HG03060 (cell line): Measurements from ENCODE around the gene TBX3.

ENCODE experiments used
- ATAC-seq: cut with Tn5 transposase; IDR thresholded peaks from one replicate; pipeline ENCODE4 v1.9.1; 2021; ENCODE audit warnings: low read depth, moderate number of reproducible peaks; ENCODE audit not compliant: unreplicated experiment

Gene TBX3

GRCh38 chr12:114683709-114684097 lies 272 bp downstream of the TBX3 start:
- ATAC-seq: no peak

GRCh38 chr12:114682785-114683708 lies 928 bp downstream of the TBX3 start:
- ATAC-seq: no peak

- ATAC-seq: no peak
These were observed 1.7 kb downstream of the TBX3 start for GRCh38 chr12:114682106-114682784.

- no peak for ATAC-seq
These were observed 2.7 kb downstream of the TBX3 start for GRCh38 chr12:114681116-114681871.

- ATAC-seq: no peak
These were observed 3.3 kb downstream of the TBX3 start for GRCh38 chr12:114680604-114681069.

- no peak for ATAC-seq
These were observed 4.0 kb downstream of the TBX3 start for GRCh38 chr12:114679942-114680341.

- ATAC-seq: no peak
These were observed 4.5 kb downstream of the TBX3 start for GRCh38 chr12:114679452-114679875.

GRCh38 chr12:114678718-114679117 lies 5.3 kb downstream of the TBX3 start:
- ATAC-seq: no peak

- ATAC-seq: no peak
These were observed 5.9 kb downstream of the TBX3 start for GRCh38 chr12:114678028-114678427.

- no peak for ATAC-seq
These were observed 7.7 kb downstream of the TBX3 start for GRCh38 chr12:114676142-114676741.

- ATAC-seq: no peak
These were observed 9.5 kb downstream of the TBX3 start for GRCh38 chr12:114674251-114675047.

GRCh38 chr12:114673901-114674250 lies 10.1 kb downstream of the TBX3 start:
- no peak for ATAC-seq

- no peak for ATAC-seq
These were observed 10.7 kb downstream of the TBX3 start for GRCh38 chr12:114673169-114673833.

- ATAC-seq: no peak
These were observed 11.2 kb downstream of the TBX3 start for GRCh38 chr12:114672817-114673168.

GRCh38 chr12:114671443-114672411 lies 12.2 kb downstream of the TBX3 start:
- ATAC-seq: no peak

- no peak for ATAC-seq
These were observed 12.9 kb downstream of the TBX3 start for GRCh38 chr12:114671066-114671442.

GRCh38 chr12:114670291-114670980 lies 13.5 kb downstream of the TBX3 start:
- no peak for ATAC-seq
